Pancreas (tissue), 10 donors: ENCODE measurements around the gene PCSK1N. TPM values are rescaled to one million over a fixed set of nuclear protein-coding genes. Genes with fewer than 3 reads are reported as not detected.

Experiments
- ATAC-seq, 4 donors: fragments of 200-7000 bp; cut with Tn5 transposase; one replicate each; pipeline versions ENCODE4 v1.8.0 to v1.9.1; 2020; ENCODE audit warnings: mild to moderate bottlenecking in 4 of 4, moderate library complexity in 4 of 4
- DNase-seq, 6 donors: peaks; one replicate each; pipeline ENCODE4 v3.0.0-alpha.2; 2020
- FAIRE-seq: peaks from 2 replicates; lab custom pipeline; 2012; peaks lifted over from hg19 to GRCh38; lab: Jason Lieb, UNC
- H3K27ac ChIP-seq, 4 donors: fragments of 200-600 bp; sonication (generic); 1 replicate in 3 of 4; 2 replicates in 1 of 4; pipeline versions ENCODE4 v1.5.0 to v1.8.0; 2020
- H3K27me3 ChIP-seq, 4 donors: fragments of 200-600 bp; one replicate each; pipeline ENCODE4 v1.8.0; 2021
- H3K36me3 ChIP-seq, 3 donors: fragments of 200-600 bp; sonication (generic) in 1 of 3; one replicate each; pipeline versions ENCODE4 v1.5.0 to v1.8.0; 2020 to 2021
- H3K4me1 ChIP-seq, 3 donors: fragments of 200-600 bp; one replicate each; pipeline ENCODE4 v1.8.0; 2021
- H3K4me3 ChIP-seq, 4 donors: fragments of 200-600 bp; sonication (generic) in 2 of 4; one replicate each; pipeline versions ENCODE4 v1.5.0 to v1.8.0; 2020 to 2021
- H3K9me3 ChIP-seq, 4 donors: fragments of 200-600 bp; one replicate each; pipeline ENCODE4 v1.8.0; 2021
- WGBS, 2 donors: extraction: QIAGEN DNeasy Blood & Tissue Kit; methylation state at CpG; one replicate each; pipeline ENCODE4 v1.1.7; 2013; 5-methylcytosine and 5-hydroxymethylcytosine counted together
- intact Hi-C, 3 donors: fragments of 100-400 bp; cut with DNase I; formaldehyde crosslinking; loops; one replicate each; pipeline versions ENCODE4 v1.11.1 to v1.14.2; 2022
- polyA plus RNA-seq, 2 donors: library from polyadenylated mRNA; stranded (reverse); fragments of 200-250 nt; gene quantifications; one replicate each; pipeline ENCODE4 v1.2.3, GENCODE V29; 2013
- total RNA-seq, 6 donors: library from RNA; stranded (reverse); fragmentation: NEBNext Ultra II Directional in 4 of 6; extraction: Animal tissue kit (Norgen Biotek cat#: 25700) in 4 of 6; gene quantifications; one replicate each; pipeline versions ENCODE4 v1.2.1 to v1.2.4, GENCODE V29; 2021 to 2023
- TF ChIP-seq, protein P1 (sequence below), 4 donors: fragments of 200-600 bp; sonication (generic) in 3 of 4; IDR thresholded peaks; one replicate each; pipeline versions ENCODE4 v1.5.0 to v1.8.0; 2021; ENCODE audit warnings: antibody characterized with exemption in 4 of 4
- donor health status: healthy with polysubstance abuse.
- donor health status: DM: no; HTN: no; CAD: no; lungs with moderate emphysema.
- donor health status: DM: no; HTN: no; CAD: no.
- donor health status: control.
- donor health status: control.
- donor health status: Bipolar disorder and iron deficiency.
- donor health status: DM: yes; HTN: yes; CAD: no.
- donor health status: DM: no; HTN: no; CAD: no.
- donor health status: DM: no; HTN: no; CAD: no.
- donor health status: DM: yes; HTN: yes; CAD: no.

PCSK1N gene
- total and polyA plus RNA-seq, 8 donors, result 10.3 to 368 (median 34.7) TPM

DNA sequence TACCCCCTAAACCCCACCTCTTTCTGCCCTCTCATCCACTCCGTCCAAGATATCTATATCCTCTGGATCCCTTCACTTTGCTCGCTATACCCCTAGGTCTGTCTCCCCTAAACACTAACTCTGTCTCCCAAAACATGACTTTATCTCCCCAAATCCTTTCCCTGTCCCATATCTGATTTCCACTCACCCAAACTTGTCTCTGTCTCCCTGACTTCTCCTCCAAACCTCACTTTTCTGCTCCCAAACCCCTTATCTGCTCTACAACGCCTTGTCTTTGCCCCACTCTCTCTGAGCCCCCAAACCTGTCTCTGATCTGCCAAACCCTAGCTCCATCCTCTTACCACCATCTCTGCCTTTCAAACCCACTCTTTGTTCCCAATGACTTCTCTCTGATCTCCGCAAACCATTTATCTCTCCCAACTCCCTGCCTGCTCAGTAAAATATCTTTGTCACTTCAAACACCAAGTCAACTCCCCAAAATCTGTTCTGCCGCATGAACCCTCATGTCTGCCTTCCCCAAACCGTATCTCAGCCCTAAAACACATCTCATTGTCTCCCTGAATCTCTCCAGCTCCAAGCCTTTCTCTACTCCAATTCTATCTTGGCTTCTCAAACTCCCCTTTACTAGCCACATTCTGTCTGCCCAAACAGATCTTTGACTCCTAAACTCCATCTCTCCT is 48.4 kb downstream of the PCSK1N start:
- FAIRE-seq (no peak), DNase-seq (no peak), ATAC-seq (no peak)
- intact Hi-C loops, result no loop called here
- Histone ChIP-seq H3K36me3 (no peaks in the 10 kb centered on the region), H3K4me1 (no peaks in the 10 kb centered on the region), H3K9me3 (no peaks in the 10 kb centered on the region), H3K27ac (no peak overlapping the region), H3K27me3 (peaks cover 0 to 7% (median 0%) of the 10 kb centered on the region in 4 donors), H3K4me3 (no peak overlapping the region)
- TF ChIP-seq, protein P1, sequence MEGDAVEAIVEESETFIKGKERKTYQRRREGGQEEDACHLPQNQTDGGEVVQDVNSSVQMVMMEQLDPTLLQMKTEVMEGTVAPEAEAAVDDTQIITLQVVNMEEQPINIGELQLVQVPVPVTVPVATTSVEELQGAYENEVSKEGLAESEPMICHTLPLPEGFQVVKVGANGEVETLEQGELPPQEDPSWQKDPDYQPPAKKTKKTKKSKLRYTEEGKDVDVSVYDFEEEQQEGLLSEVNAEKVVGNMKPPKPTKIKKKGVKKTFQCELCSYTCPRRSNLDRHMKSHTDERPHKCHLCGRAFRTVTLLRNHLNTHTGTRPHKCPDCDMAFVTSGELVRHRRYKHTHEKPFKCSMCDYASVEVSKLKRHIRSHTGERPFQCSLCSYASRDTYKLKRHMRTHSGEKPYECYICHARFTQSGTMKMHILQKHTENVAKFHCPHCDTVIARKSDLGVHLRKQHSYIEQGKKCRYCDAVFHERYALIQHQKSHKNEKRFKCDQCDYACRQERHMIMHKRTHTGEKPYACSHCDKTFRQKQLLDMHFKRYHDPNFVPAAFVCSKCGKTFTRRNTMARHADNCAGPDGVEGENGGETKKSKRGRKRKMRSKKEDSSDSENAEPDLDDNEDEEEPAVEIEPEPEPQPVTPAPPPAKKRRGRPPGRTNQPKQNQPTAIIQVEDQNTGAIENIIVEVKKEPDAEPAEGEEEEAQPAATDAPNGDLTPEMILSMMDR (IDR thresholded peaks at IDR 0.05), result no peak
- WGBS, 2 donors, result 51 to 60% methylated on average over 6 of the region's 6 CpGs

DNA sequence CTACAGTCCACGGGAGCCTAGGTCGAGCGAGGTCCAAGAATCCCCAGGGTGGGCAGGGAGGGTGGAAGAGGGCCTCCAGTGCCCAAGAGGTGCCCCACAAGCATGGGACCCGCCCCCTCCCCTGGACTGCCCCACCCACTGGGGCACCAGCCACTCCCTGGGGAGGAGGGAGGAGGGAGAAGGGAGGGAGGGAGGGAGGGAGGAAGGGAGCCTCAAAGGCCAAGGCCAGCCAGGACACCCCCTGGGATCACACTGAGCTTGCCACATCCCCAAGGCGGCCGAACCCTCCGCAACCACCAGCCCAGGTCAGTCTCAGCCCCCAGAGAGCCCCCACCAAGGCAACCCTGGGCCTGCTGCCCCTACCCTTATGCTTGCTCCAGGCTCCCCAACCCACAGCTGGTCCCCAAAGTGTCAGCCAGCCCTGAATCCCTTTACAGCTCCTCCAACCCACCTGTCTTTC is 49.0 kb downstream of the PCSK1N start, which contains the start of gene GATA1:
TSS of gene GATA1 (plus strand) at position 250 of the 460 bp plus-strand sequence. CDS start 4,520 bp downstream, outside the sequence.
- Histone ChIP-seq H3K4me3 (no peak within 1 kb of the TSS), H3K36me3 (no peaks in the 10 kb centered on the region), H3K27me3 (peaks cover 0 to 7% (median 0%) of the 10 kb centered on the region in 4 donors), H3K9me3 (no peaks in the 10 kb centered on the region), H3K27ac (no peak within 1 kb of the TSS), H3K4me1 (no peaks in the 10 kb centered on the region)
- 57 to 66% methylated on average over 7 of the region's 7 CpGs for WGBS, 2 donors
- intact Hi-C loops, result no loop called here
- FAIRE-seq (no peak), ATAC-seq (no peak), DNase-seq (no peak)
- TF ChIP-seq, protein P1 (IDR thresholded peaks at IDR 0.05), result no peak

GRCh38 chrX:48785540-48786214 is 49.7 kb downstream of the PCSK1N start:
- intact Hi-C loops, result no loop called here
- H3K4me3 ChIP-seq, result no peak overlapping the region
- TF ChIP-seq, protein P1 (IDR thresholded peaks at IDR 0.05), result no peak
- no peak for FAIRE-seq
- no peak for ATAC-seq
- no peaks in the 10 kb centered on the region for H3K9me3 ChIP-seq
- peaks cover 0 to 7% (median 0%) of the 10 kb centered on the region in 4 donors for H3K27me3 ChIP-seq
- 66 to 73% methylated on average over 16 of the region's 16 CpGs for WGBS, 2 donors
- H3K4me1 ChIP-seq, result no peaks in the 10 kb centered on the region
- no peaks in the 10 kb centered on the region for H3K36me3 ChIP-seq
- H3K27ac ChIP-seq, result no peak overlapping the region
- no peak for DNase-seq

- Histone ChIP-seq H3K4me3 (no peak overlapping the region), H3K4me1 (no peaks in the 10 kb centered on the region), H3K27me3 (peaks cover 0 to 9% (median 0%) of the 10 kb centered on the region in 4 donors), H3K36me3 (no peaks in the 10 kb centered on the region), H3K9me3 (no peaks in the 10 kb centered on the region), H3K27ac (no peak overlapping the region)
- TF ChIP-seq, protein P1 (IDR thresholded peaks at IDR 0.05), result no peak
- intact Hi-C loops, result no loop called here
- no peak for ATAC-seq
- no peak for DNase-seq
- no peak for FAIRE-seq
- WGBS, 2 donors, result 85 to 92% methylated on average over 1 of the region's 1 CpG
Measured at GRCh38 chrX:48785186-48785539, 50.2 kb downstream of the PCSK1N start.
